Stimulated activated CD8-positive, alpha-beta memory T cell treated with anti-CD3 and anti-CD28 coated beads, Interleukin-15, amount 100 ng/mL, for 4 hours (primary cell): Measurements from ENCODE around the gene USP3.
"Not testable (repeated sequence)": the region's sequence is repeated elsewhere in the genome, so short reads cannot be mapped to it uniquely, and the experiment has no call there.

Experiments
- DNase-seq, 2 donors: peaks; one replicate each; pipeline ENCODE4 v3.0.0-alpha.2; 2020; ENCODE audit warnings: low read depth in 2 of 2

USP3 gene

DNA sequence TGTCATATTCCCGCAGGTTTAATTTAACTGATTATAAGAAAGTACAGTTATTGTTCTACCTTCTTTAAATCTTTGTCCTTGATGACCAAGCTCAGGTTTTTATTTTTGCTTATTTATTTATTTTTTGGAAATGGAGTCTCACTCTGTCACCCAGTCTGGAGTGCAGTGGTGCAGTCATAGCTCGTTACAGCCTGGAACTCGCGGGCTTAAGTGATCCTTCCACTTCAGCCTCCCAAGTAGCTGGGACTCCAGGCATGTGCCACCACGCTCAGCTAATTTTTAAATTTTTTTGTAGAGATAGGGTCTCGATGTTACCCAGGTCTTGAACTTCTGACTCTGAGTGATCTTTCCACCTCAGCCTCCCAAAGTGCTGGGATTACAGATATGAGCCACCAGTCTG lies 8.9 kb downstream of the USP3 start:
- DNase-seq: no peak

DNA sequence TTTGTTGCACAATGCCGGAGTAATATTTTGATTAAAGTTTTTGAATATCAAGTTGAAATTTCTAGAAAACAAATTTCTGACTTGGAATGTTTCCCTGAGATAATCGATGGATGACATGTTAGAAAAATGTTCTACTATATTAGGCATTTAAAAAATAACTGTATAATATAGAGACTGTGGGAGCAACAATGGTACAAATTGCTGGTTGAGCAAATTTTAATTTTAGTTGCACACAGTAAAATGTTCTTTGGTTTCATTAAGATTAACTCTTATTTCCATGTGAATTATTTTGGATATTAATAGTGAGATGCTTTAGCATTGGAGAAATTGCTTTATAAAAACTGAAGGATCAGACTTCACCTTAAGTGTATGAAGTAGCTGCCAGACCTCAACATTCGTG lies 9.3 kb downstream of the USP3 start:
- no peak for DNase-seq

DNA sequence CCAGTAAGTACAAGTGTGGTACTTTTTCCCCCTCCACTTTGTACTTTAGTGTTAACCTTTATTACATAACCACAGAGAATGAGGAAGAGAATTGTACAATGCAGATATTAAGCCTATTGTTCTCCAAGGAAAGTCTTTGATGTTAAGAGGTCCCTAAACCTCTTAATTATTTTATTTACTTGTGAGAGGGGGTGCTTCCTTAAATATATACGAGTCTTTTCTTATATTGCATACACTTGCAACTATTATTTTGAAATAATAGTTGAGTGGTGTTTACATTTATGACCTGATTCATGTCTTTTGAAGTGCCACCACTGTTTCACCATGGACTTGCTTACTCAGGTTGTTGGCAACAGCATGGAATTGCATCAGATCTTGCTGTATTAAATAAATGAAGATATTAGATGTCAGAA lies 10.1 kb downstream of the USP3 start:
- DNase-seq: no peak

DNA sequence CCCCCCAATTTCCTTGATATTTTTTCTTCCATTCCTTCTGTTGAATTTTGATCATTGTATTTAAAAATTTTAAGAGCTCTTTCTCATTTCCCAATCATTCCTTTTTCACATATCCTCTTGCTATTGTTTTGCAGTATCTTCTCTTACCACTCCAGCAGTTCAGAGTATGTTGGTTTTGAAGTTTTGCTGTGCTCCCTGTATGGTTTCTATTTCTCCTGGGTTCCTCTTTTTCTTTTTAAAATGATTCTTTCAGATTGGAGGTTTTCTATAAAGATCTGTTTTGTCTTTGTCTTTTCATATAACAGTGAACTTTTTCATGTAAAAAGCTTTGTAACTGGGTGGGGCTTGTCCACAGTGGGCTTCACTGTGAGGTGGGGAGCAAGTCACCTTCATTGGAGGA lies 12.8 kb downstream of the USP3 start:
- no peak for DNase-seq

DNA sequence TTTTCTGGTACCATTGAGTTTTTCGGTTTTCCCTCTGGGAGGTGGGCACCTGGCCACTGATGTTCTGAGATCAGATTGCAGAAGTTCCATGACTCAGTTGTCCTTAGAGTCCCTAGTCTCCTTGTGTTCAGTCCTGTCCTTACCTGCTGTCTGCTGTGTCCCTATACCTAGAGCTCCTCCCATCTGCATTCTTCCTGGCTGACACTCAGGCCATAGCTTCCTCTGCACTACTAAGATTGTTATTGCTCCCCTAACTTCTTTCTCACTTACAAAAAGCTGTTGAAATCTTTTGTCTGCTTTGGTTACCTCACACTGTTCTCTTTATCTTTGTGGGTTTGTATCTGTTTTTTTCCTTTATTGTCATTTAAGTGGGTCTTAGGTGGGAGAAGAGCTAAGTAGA lies 13.2 kb downstream of the USP3 start:
- DNase-seq: no peak

DNA sequence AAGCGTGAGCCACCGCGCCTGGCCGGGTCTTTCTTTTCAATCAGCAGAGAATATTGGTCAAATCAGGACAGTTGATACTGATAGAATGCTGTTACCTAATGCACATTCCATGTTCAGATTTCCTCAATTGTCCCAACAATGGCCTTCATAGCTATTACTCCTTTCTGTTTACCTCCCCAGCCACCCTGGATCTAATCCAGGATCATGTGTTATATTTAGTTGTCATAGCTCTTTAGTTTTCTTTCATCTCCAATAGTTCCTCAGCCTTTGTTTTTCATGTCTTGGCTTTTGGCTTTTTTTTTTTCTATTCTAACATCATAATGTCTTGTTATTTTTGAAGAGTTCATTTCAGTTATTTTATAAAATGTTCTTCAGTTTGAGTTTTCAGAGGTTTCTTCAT lies 14.6 kb downstream of the USP3 start:
- no peak for DNase-seq

DNA sequence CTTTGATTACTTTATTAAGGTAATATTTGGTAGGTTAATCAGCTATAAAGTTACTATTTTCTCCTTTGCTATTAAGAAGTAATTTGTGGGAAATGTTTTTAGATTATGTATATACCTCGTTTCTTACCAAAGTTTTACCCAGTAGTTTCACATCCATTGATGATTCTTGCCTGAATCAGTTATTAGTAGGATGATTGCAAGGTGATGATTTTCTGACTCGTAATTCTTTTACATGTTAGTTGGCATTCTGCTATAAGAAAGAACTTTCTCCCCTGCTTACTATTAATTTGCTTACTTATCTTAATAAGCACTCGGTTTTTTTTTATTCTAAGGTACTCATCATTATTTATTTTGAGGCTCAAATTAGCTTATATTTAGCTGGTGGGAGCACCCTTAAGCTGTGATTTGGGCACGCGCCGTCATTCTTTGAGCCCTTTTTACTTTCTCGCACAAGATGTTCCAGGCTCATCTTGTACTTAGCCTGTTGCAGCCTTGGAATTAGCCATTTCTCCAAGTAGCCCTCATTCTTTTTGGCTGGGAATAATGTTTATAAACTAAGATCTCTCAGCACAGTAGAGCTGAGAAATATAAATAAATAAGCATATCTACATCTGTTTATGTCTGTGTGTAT lies 15.3 kb downstream of the USP3 start:
- no peak for DNase-seq

DNA sequence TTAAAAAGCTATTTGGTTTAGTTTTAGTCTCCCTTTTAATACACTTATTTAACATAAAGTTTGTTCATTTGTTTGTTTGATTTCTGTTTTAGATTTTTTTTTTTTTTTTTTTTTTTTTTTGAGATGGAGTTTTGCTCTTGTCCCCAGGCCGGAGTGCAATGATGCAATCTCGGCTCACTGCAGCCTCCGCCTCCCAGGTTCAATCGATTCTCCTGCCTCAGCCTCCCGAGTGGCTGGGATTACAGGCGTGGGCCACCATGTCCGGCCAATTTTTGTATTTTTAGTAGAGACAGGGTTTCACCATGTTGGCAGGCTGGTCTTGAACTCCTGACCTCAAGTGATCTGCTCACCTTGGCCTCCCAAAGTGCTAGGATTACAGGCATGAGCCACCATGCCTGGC lies 16.1 kb downstream of the USP3 start:
- not testable (repeated sequence) for DNase-seq

DNA sequence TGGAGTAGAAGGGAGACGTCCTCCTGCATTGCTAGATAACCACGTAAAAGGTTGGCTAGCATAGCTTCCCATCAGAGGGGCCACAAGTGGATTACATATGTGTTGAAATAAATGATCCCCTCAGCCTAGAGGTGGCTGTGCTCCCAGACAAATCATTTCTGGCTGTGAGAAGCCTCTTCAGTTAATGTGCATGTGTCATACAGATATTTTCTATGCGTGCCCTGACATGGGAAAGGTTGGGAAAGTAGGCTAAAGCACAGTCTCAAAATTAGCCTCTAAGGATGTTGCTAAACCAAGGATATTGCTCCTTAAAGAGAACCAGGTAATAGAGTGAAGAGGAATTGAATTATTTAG lies 17.8 kb downstream of the USP3 start:
- DNase-seq: no peak

DNA sequence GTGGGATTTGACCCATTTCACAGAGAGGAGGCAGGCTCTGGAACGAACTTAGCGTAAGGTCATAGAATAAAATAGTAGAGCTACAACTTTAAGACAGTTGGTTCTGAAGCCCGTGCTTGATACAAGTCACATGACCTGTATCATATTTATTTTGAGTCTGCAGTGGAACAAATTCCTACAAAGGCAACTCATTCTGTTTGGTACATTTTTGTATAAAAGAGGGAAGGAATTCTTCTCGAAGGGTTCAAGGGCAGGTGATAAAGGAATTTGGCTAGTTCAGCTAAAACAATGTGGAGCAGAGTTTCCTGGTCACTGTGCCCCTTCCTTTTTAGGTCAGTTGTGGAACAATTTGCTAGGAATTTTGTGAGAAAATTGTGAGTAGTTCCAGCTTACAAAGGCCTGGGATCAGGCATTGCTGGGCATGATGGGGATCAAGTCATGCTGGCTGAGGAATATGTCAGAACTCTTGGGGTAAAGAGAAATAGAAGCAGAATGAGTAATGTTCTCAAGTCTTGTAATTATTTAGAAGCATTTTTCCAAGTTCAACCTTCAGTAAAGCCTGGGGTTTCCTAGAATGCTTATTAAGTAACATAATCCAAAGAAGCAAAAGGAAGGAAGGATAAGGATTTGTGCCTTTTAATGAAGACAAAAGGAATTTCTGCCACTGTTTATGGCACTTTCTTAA lies 19.1 kb downstream of the USP3 start:
- DNase-seq: no peak

DNA sequence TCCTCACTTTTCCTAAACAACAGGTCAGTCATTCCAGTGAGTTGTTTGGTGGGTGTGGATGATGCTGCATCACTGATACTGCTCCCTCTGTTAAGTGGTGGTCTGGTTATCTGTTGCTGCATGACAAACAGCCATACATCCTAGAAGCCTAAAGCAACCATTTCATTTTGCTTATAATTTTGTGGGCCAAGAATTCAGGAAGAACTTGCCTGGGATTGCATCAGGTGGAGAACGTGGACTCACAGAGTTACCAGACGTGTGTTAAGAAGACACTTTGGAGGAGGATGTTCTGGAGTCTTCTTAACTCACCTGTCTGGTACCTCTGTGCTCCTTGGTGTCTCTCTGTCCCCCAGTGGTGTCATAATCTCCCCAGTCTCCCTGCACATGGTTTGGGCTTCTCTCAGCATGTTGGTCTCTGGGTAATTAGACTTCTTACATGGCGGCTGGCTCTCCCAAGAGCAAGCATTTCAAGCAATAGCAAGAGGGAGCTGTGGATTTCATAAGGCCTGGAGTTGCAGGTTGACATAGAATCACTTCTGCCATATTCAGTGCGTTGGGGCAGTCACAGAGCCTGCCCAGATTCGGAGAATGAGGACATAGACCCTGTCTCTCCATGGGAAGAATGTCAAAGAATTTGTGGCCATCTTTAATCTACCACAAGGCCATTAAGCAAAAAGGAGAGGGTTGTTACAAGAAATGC lies 20.1 kb downstream of the USP3 start:
- no peak for DNase-seq

DNA sequence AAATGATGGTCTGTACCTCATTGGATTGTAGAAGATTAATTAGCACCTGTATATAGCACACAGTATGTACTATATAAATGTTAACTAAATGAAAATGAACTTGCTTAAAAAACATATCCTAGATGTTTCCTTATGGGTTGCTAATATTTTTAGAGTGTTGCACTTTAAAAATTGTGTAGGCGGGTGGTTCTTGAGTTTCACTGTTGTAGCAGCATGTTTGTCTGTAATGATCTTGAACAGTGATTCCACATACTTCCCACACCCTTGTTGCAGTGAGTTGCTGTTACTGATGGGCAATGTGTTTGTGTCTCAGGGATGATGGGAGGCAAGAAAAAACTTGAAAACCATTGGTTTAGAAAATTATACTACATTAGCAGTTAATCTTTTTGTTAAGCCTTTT lies 22.0 kb downstream of the USP3 start:
- DNase-seq: no peak

DNA sequence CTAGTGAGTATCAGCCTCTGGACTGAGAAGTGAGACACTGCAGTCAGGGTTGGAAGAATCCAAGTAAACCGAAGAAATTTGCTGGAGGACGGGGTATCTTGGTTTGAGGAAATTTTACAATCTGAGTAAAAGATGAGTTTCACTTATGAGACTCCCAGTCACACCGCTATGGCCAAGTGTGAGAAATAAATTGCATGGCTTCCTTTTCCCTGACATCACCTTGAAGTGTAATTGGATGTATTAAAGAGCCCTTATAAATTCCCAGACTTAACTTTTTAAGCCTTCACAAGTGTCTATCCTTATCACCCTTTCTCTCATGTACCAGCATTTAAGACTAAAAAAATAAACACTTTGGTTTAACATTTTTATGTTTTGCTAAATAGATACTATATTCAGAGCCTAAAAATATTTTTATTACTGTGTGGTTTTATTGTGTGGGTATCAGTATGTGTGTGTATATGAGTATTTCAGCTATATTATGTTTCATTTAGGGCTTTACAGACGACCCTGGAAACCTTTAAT lies 23.8 kb downstream of the USP3 start:
- DNase-seq: no peak

DNA sequence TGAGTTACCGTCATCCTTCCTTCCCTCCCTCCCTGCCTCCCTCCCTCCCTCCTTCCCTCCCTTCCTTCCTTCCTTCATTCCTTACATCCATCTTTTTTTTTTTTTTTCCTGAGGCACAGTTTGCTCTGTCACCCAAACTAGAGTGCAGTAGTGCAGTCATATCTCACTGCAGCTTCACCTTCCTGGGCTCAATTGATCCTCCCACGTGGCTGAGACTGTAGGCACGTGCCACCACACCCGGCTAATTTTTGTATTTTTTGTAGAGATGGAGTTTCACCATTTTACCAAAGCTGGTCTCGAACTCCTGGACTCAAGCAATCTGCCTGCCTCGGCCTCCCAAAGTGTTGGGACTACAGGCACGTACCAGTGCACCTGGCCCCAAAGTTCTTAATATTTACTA lies 25.8 kb downstream of the USP3 start:
- no peak for DNase-seq

DNA sequence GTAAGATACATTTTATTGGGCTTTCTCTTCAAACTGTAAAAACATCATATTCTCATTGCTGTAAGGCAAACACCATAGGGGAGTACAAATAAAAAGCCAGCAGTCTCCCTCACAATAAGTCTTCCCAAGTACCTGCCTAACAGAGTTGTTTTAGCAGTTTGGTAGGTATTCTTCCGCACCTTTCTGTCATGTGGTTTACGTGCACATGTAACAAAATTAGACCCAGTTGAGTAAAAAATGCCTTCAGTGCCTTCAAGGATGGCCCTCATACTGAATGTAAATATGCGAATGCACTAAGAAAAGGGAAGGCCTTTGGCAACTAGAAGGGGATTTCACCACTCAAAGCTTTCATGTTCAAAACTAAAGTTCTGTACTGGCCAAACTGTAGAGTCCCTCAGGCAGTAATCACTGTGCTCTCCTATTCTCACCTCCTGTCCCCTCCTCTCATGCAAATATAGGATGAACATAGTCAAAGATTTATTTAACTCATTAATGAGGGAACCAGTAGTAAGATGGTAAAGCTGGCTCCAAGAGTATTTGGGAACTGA lies 26.4 kb downstream of the USP3 start:
- no peak for DNase-seq

DNA sequence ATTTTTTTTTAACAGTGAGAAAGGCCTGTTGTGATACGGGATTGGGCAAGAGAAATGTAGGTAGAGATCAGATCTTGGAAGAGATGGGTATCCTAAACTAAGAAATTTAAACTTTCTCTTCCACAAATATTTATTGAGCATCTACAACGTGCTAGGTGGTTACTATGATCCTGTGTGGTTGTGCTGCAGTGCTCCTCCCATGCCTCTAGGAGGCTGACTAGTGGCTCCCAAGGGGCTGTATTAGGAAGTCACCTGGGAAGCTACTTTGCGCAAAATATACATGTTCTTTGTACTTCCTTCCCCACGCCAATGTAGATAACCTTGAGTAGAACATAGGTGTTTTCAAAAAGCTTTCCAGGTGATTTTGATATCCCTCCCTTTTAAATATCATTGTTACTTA lies 27.2 kb downstream of the USP3 start:
- DNase-seq: no peak

DNA sequence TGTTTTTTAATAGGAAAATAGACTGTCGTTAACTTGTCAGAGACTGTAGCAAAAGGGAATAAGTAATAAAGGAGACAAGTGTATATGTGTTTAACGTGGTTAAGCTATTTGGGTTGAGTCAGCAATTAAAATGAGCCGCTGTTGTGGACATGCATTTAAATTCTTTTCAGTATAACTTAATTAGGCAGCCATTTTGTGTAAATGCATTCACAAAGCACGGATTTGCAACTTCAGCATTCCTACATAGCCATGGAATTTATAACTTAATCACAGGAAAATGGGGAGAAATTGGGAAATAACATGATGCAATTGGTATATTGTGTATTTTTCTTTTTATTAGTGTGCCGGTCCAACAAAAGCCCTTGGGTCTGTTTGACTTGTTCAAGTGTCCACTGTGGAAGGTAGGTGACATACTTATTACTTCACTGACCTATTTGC lies 27.9 kb downstream of the USP3 start:
- DNase-seq: no peak

DNA sequence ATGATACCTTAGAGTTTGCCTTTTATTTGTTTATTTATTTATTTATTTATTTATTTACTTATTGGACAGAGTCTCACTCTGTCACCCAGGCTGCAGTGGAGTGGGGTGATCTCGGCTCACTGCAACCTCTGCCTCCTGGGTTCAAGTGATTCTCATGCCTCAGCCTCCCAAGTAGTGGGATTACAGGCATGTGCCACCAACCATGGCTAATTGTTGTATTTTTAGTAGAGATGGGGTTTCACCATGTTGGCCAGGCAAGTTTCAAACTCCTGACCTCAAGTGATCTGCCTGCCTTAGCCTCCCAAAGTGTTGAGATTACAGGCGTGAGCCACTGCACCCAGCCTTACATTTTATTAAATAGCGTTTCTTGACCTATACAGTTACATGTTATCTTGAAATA lies 30.5 kb downstream of the USP3 start:
- DNase-seq: not testable (repeated sequence)

DNA sequence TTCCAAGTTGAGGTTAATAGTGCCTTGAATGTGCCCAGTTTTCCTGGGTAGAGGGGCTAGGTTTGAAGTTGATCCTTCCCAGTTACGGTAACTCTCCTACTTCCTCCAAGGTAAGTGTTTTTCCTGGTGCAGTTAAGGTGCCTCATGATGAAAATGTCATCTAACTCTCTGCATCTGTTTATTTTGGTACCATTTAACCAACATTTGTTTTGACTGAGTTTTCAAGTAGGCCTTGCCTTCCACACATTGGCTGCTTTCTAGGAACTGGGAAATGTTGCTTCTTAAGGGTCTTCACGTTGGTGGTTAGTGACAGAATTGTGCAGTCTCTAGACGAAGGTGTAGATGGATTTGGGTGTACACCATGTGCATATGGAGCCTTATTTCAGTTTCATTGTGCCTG lies 31.3 kb downstream of the USP3 start:
- DNase-seq: no peak

DNA sequence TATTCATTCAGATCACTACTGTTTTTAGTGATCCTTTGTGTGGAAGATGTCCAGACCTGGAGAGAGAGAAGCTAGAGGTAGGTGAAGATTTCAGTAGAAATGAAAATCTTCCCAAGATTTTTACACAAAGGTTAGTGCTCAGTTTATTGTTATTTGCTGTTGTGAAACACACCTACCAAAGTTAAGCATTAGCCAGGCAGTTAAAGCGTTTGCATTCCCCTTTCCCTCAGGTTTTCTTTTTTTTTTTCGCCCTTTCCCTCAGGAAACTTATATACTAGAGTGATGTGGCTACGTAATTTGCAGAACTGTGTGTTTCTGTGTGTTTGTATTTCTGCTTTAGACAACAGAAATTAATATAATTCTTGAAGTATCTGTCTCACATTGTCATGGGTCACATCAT lies 34.5 kb downstream of the USP3 start:
- DNase-seq: no peak

DNA sequence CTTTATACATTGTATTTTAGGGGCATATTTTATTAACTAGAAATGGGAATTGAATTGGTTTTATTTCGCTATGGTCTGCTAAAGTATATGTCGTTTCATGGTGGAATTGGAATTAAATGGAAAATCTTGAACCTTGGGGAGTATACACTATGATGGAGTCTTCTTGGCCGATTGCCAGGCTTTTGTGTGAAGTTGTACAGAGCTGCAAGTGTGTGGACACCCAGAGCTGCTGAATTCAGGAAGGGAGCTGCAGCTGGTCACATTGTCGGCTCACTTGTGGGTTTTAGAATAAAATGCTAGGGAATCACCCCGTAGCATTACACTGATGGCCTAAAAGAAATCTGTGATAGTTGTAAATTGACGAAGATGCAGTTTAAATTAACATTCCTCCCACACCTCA lies 35.1 kb downstream of the USP3 start:
- no peak for DNase-seq

DNA sequence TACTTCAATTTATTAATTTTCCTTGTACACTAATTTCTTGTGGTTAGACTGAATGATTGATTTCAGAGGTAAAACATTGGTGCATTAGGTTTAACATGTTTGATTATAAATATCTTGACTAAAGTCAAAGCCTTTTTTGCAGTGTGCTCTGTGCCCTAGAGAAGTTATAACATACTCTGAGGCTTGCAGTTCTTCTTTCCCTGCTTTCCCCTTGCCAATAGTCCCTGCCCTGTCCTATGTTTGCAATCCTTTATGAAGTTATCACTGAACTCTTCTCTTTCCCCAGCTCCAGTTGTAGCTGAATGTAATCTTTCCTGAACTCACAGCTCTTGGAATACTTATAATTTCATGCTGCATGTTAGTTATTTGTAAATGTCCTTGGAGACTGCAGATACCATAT lies 35.6 kb downstream of the USP3 start:
- no peak for DNase-seq

DNA sequence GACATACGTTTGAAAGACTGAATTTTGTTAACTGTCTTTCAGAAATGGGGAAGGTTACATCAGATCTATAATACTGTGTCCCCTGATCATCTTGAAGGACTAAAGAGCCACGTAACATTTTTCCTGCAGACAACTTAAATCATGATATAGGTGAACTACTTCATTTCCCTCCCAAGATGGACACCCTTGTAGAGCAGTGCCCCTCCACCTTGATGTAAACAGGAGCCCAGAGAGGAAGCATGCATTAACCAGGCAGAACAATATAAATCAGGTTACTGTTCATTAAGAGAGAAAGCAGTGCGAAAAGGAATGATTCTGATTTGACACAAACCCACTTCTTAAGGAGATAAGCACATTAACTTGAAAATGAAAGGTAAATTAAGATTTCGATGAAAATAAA lies 36.1 kb downstream of the USP3 start:
- DNase-seq: no peak
